ENCODE data around the gene KRT77. TPM values are rescaled to one million over a fixed set of nuclear protein-coding genes. Genes with fewer than 3 reads are reported as not detected.
A peak's percentile ranks its signal among the peaks of the same experiment; 100 is the strongest.
"Not testable (repeated sequence)": the region's sequence is repeated elsewhere in the genome, so short reads cannot be mapped to it uniquely, and the experiment has no call there.

The KRT77 gene
- total RNA-seq: under 0.01 TPM in 1 of 2 replicates, not detected in the other

- H3K36me3 ChIP-seq (ENCODE audit: control insufficient read depth, insufficient read depth, low read length): no peaks in the 10 kb centered on the region
- H3K4me3 ChIP-seq (ENCODE audit: low read depth, low read length): no peak within 1 kb of the TSS
- FAIRE-seq: no peak
- H3K27me3 ChIP-seq (ENCODE audit: control insufficient read depth, insufficient read depth, low read length): peaks cover 17% of the 10 kb centered on the region
- TF ChIP-seq CTCF (IDR thresholded peaks at IDR 0.05; ENCODE audit: insufficient read depth, low read length, severe bottlenecking): no peak
- DNase-seq (ENCODE audit: low read depth): no peak
Measured at GRCh38 chr12:52703424-52703823, at the start of gene KRT77. TSS of gene KRT77 (minus strand) at chr12:52703524. CDS start at chr12:52703434, 90 bp downstream.

GRCh38 chr12:52752516-52752915, 49.2 kb upstream of the KRT77 start:
- no peak for TF ChIP-seq CTCF (IDR thresholded peaks at IDR 0.05; ENCODE audit: insufficient read depth, low read length, severe bottlenecking)
- FAIRE-seq: no peak
- Histone ChIP-seq H3K27me3 (ENCODE audit: control insufficient read depth, insufficient read depth, low read length) (peaks cover 6% of the 10 kb centered on the region), H3K4me3 (ENCODE audit: low read depth, low read length) (no peak overlapping the region), H3K36me3 (ENCODE audit: control insufficient read depth, insufficient read depth, low read length) (no peaks in the 10 kb centered on the region)
- no peak for DNase-seq (ENCODE audit: low read depth)

GRCh38 chr12:52751795-52752194, 48.5 kb upstream of the KRT77 start:
- Histone ChIP-seq H3K4me3 (ENCODE audit: low read depth, low read length) (no peak overlapping the region), H3K36me3 (ENCODE audit: control insufficient read depth, insufficient read depth, low read length) (no peaks in the 10 kb centered on the region), H3K27me3 (ENCODE audit: control insufficient read depth, insufficient read depth, low read length) (peaks cover 6% of the 10 kb centered on the region)
- DNase-seq (ENCODE audit: low read depth): no peak
- TF ChIP-seq CTCF (IDR thresholded peaks at IDR 0.05; ENCODE audit: insufficient read depth, low read length, severe bottlenecking): no peak
- FAIRE-seq: no peak

- not testable (repeated sequence) for DNase-seq (ENCODE audit: low read depth); H3K27me3 ChIP-seq (ENCODE audit: control insufficient read depth, insufficient read depth, low read length); H3K36me3 ChIP-seq (ENCODE audit: control insufficient read depth, insufficient read depth, low read length); H3K4me3 ChIP-seq (ENCODE audit: low read depth, low read length); FAIRE-seq
Measured at GRCh38 chr12:52750532-52750931, 47.2 kb upstream of the KRT77 start.

GRCh38 chr12:52749827-52750226, 46.5 kb upstream of the KRT77 start:
- Histone ChIP-seq H3K4me3 (ENCODE audit: low read depth, low read length) (no peak overlapping the region), H3K27me3 (ENCODE audit: control insufficient read depth, insufficient read depth, low read length) (peaks cover 6% of the 10 kb centered on the region), H3K36me3 (ENCODE audit: control insufficient read depth, insufficient read depth, low read length) (no peaks in the 10 kb centered on the region)
- FAIRE-seq (no peak), DNase-seq (ENCODE audit: low read depth) (no peak)
- TF ChIP-seq CTCF (IDR thresholded peaks at IDR 0.05; ENCODE audit: insufficient read depth, low read length, severe bottlenecking): no peak

- Histone ChIP-seq H3K36me3 (ENCODE audit: control insufficient read depth, insufficient read depth, low read length) (no peaks in the 10 kb centered on the region), H3K27me3 (ENCODE audit: control insufficient read depth, insufficient read depth, low read length) (peaks cover 5% of the 10 kb centered on the region), H3K4me3 (ENCODE audit: low read depth, low read length) (no peak overlapping the region)
- DNase-seq (ENCODE audit: low read depth) (no peak), FAIRE-seq (peak; percentile 73)
- TF ChIP-seq CTCF (IDR thresholded peaks at IDR 0.05; ENCODE audit: insufficient read depth, low read length, severe bottlenecking): no peak
Measured at GRCh38 chr12:52748578-52748977, 45.3 kb upstream of the KRT77 start.

Measured in bronchial epithelial cell (primary cell).